K562 (cell line): ENCODE results near the gene TBC1D7. TPM values are rescaled to one million over a fixed set of nuclear protein-coding genes. Genes with fewer than 3 reads are reported as not detected.

Experiments used
- CHD2 ChIP-seq: IDR thresholded peaks from 2 replicates; pipeline ENCODE4 v1.6.1; 2011; ENCODE audit warnings: low read depth, low read length
- FOSL1 ChIP-seq: fragments of 200-800 bp; sonication (Bioruptor generic); conservative IDR thresholded peaks from 2 replicates; pipeline ENCODE4 v1.6.1; 2016; ENCODE audit warnings: missing genetic modification characterization, missing compliant biosample characterization
- GABPA ChIP-seq: fragments of 200-800 bp; sonication (Bioruptor generic); conservative IDR thresholded peaks from 2 replicates; pipeline ENCODE4 v1.6.1; 2016; ENCODE audit warnings: low read depth, missing genetic modification characterization, missing compliant biosample characterization
- MTA1 ChIP-seq: fragments of 450-650 bp; IDR thresholded peaks from 2 replicates; pipeline ENCODE4 v1.6.1; 2017; ENCODE audit warnings: borderline replicate concordance
- PHTF2 ChIP-seq: fragments of 250-450 bp; sonication (Bioruptor Pico); IDR thresholded peaks from 2 replicates; pipeline ENCODE4 v1.5.0; 2021; ENCODE audit warnings: mild to moderate bottlenecking
- SAFB ChIP-seq: fragments of 200-400 bp; formaldehyde crosslinking; IDR thresholded peaks from 2 replicates; pipeline ENCODE4 v1.6.1; 2017; ENCODE audit warnings: low read depth, low read length, borderline replicate concordance
- SOX6 ChIP-seq: fragments of 450-650 bp; IDR thresholded peaks from 2 replicates; pipeline ENCODE4 v1.6.1; 2014; ENCODE audit warnings: mild to moderate bottlenecking
- SRSF9 ChIP-seq: fragments of 200-400 bp; formaldehyde crosslinking; IDR thresholded peaks from 2 replicates; pipeline ENCODE4 v1.6.1; 2017; ENCODE audit warnings: low read depth, low read length, borderline replicate concordance
- ZBTB17 ChIP-seq: fragments of 450-650 bp; formaldehyde crosslinking; IDR thresholded peaks from 2 replicates; pipeline ENCODE4 v1.4.0; 2020; ENCODE audit warnings: mild to moderate bottlenecking
- ZKSCAN8 ChIP-seq: fragments of 200-800 bp; sonication (Bioruptor generic); IDR thresholded peaks from 2 replicates; pipeline ENCODE4 v1.6.1; 2016; ENCODE audit warnings: missing genetic modification characterization, missing compliant biosample characterization
- ZNF764 ChIP-seq: fragments of 250-450 bp; sonication (Bioruptor Pico); IDR thresholded peaks from 2 replicates; pipeline ENCODE4 v1.4.0; 2020; ENCODE audit warnings: low read depth, mild to moderate bottlenecking, moderate library complexity
- polyA plus RNA-seq, 8 experiments: library from polyadenylated mRNA; depleted of rRNA in 4 of 8; stranded (reverse) in 5 of 8; unstranded in 3 of 8; fragments of >200 nt; fragmentation: Nextera tagmentation in 2 of 8; fragmentation: Illumina TruSeq in 1 of 8; extraction: Ambion mirVana in 2 of 8; extraction: Trizol in 1 of 8; gene quantifications; 2 replicates each; pipeline versions ENCODE4 v1.2.1 to v1.2.3, GENCODE V29; 2011 to 2014; ENCODE audit warnings: inconsistent platforms in 1 of 8, missing spikeins in 1 of 8
- total RNA-seq, 7 experiments: library from RNA; depleted of rRNA in 6 of 7; stranded (reverse); fragments of >200 nt in 6 of 7; fragmentation: Illumina TruSeq in 2 of 7; extraction: Trizol in 2 of 7; gene quantifications; 2 replicates each; pipeline versions ENCODE4 v1.2.1 to v1.2.3, GENCODE V29; 2011 to 2021; ENCODE audit warnings: low replicate concordance in 1 of 7
- TF ChIP-seq, protein P1 (sequence below): sonication (generic); formaldehyde crosslinking; IDR thresholded peaks from 2 replicates; pipeline ENCODE4 v1.4.0; 2020; ENCODE audit warnings: mild to moderate bottlenecking, missing genetic modification reagents
- TF ChIP-seq, protein P2 (sequence below): IDR thresholded peaks from 2 replicates; pipeline ENCODE4 v1.6.1; 2012; ENCODE audit warnings: low read depth, low read length, improper control_type of control experiment, borderline replicate concordance
- TF ChIP-seq, protein P3 (sequence below): fragments of 250-450 bp; sonication (Bioruptor Pico); IDR thresholded peaks from 2 replicates; pipeline ENCODE4 v1.8.0; 2021; ENCODE audit warnings: moderate library complexity, mild to moderate bottlenecking, inconsistent platforms
- TF ChIP-seq, protein P4 (sequence below), 2 experiments: IDR thresholded peaks in 1 of 2; conservative IDR thresholded peaks in 1 of 2; 2 replicates each; pipeline ENCODE4 v1.6.1; 2016; ENCODE audit warnings: low read depth in 2 of 2, mild to moderate bottlenecking in 1 of 2, missing compliant biosample characterization in 1 of 2, missing genetic modification characterization in 1 of 2, moderate library complexity in 1 of 2
- TF ChIP-seq, protein P5 (sequence below): fragments of 250-450 bp; sonication (Bioruptor Pico); IDR thresholded peaks from 2 replicates; pipeline ENCODE4 v1.4.0; 2020; ENCODE audit warnings: borderline replicate concordance

TBC1D7 gene
- total and polyA plus RNA-seq, 9 of the 15 experiments (the other 6 are each of a cell fraction or from before 2014, with no cell fraction given) = 49.4 to 107 (median 61.1) TPM

DNA sequence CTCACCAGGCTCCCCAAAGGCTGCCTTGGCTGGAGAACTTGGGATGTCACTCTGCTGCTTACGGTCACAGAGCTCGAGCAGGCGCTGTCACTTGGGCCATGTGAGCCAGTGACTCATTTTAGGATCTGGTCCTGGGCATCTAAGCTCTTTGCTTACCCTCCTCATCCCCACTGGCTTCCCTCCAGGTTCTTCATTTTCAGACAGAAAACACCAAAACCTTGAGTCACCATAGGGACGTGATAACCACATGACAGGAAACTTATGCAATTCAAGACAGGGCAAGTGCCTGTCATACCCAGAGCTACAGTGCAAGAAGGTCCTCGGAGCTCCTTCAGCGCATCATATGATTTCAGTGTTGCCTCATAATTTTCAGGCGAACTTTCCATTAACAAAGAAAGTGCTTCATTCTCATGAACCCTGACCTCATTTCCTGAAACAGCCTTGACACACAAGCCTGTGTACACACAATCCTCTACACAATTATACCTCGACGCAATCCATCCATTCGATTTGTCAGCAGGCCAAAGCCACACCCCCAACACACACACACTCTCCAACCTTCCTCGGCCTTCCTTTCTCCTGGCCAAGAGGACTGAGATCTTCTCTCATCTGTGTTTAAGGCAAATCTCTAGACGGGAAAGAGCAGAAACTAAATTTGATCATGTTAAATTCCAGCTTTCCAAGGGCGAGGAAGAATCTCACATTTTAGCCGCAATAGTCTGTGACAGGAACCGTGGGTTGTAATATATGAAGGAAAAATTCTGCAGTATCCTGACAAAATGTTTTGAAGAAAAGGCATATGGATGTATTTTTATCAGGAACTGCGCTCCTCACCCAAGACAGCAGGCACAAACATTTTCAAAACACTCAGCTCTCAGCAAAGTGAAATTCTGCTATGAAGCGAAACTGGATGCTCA is 25.3 kb downstream of the TBC1D7 start (continued):
- TF ChIP-seq, protein P1, sequence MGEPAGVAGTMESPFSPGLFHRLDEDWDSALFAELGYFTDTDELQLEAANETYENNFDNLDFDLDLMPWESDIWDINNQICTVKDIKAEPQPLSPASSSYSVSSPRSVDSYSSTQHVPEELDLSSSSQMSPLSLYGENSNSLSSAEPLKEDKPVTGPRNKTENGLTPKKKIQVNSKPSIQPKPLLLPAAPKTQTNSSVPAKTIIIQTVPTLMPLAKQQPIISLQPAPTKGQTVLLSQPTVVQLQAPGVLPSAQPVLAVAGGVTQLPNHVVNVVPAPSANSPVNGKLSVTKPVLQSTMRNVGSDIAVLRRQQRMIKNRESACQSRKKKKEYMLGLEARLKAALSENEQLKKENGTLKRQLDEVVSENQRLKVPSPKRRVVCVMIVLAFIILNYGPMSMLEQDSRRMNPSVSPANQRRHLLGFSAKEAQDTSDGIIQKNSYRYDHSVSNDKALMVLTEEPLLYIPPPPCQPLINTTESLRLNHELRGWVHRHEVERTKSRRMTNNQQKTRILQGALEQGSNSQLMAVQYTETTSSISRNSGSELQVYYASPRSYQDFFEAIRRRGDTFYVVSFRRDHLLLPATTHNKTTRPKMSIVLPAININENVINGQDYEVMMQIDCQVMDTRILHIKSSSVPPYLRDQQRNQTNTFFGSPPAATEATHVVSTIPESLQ (CRISPR knock-in tag) = no peak
- TF ChIP-seq SAFB = no peak
- TF ChIP-seq GABPA (tag) = peak; percentile 81
- TF ChIP-seq, protein P2, sequence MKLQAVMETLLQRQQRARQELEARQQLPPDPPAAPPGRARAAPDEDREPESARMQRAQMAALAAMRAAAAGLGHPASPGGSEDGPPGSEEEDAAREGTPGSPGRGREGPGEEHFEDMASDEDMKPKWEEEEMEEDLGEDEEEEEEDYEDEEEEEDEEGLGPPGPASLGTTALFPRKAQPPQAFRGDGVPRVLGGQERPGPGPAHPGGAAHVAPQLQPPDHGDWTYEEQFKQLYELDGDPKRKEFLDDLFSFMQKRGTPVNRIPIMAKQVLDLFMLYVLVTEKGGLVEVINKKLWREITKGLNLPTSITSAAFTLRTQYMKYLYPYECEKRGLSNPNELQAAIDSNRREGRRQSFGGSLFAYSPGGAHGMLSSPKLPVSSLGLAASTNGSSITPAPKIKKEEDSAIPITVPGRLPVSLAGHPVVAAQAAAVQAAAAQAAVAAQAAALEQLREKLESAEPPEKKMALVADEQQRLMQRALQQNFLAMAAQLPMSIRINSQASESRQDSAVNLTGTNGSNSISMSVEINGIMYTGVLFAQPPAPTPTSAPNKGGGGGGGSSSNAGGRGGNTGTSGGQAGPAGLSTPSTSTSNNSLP = 0 out of 2 replicates have a peak, but pooled peaks have one; percentile 46
- TF ChIP-seq ZBTB17 (CRISPR knock-in tag) = 0 out of 2 replicates have a peak, but pooled peaks have one; percentile 64
- TF ChIP-seq SOX6 = peak; percentile 43; the same call in 1 of the 2 replicates
- TF ChIP-seq, protein P3, sequence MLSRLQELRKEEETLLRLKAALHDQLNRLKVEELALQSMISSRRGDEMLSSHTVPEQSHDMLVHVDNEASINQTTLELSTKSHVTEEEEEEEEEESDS (CRISPR knock-in tag) = no peak
- TF ChIP-seq FOSL1 = peak; percentile 99
- TF ChIP-seq SRSF9 = no peak
- TF ChIP-seq, protein P4, sequence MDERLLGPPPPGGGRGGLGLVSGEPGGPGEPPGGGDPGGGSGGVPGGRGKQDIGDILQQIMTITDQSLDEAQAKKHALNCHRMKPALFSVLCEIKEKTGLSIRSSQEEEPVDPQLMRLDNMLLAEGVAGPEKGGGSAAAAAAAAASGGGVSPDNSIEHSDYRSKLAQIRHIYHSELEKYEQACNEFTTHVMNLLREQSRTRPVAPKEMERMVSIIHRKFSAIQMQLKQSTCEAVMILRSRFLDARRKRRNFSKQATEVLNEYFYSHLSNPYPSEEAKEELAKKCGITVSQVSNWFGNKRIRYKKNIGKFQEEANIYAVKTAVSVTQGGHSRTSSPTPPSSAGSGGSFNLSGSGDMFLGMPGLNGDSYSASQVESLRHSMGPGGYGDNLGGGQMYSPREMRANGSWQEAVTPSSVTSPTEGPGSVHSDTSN (CRISPR knock-in tag; IDR thresholded peaks at IDR 0.05; ENCODE audit: low read depth) = 0 out of 2 replicates have a peak, but pooled peaks have one; percentile 13
- TF ChIP-seq, protein P4 (tag; conservative IDR thresholded peaks at IDR 0.05; ENCODE audit: low read depth) = peak; percentile 81
- TF ChIP-seq, protein P5, sequence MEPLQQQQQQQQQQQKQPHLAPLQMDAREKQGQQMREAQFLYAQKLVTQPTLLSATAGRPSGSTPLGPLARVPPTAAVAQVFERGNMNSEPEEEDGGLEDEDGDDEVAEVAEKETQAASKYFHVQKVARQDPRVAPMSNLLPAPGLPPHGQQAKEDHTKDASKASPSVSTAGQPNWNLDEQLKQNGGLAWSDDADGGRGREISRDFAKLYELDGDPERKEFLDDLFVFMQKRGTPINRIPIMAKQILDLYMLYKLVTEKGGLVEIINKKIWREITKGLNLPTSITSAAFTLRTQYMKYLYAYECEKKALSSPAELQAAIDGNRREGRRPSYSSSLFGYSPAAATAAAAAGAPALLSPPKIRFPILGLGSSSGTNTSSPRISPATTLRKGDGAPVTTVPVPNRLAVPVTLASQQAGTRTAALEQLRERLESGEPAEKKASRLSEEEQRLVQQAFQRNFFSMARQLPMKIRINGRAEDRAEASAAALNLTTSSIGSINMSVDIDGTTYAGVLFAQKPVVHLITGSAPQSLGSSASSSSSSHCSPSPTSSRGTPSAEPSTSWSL (CRISPR knock-in tag) = no peak
- no peak for TF ChIP-seq CHD2
- no peak for TF ChIP-seq ZKSCAN8 (CRISPR knock-in tag)
- TF ChIP-seq MTA1 = 0 out of 2 replicates have a peak, but pooled peaks have one; percentile 11
- TF ChIP-seq ZNF764 (CRISPR knock-in tag) = no peak
- no peak for TF ChIP-seq PHTF2 (CRISPR knock-in tag)
